ENCODE results near the gene FES.

- TF ChIP-seq, protein P1, sequence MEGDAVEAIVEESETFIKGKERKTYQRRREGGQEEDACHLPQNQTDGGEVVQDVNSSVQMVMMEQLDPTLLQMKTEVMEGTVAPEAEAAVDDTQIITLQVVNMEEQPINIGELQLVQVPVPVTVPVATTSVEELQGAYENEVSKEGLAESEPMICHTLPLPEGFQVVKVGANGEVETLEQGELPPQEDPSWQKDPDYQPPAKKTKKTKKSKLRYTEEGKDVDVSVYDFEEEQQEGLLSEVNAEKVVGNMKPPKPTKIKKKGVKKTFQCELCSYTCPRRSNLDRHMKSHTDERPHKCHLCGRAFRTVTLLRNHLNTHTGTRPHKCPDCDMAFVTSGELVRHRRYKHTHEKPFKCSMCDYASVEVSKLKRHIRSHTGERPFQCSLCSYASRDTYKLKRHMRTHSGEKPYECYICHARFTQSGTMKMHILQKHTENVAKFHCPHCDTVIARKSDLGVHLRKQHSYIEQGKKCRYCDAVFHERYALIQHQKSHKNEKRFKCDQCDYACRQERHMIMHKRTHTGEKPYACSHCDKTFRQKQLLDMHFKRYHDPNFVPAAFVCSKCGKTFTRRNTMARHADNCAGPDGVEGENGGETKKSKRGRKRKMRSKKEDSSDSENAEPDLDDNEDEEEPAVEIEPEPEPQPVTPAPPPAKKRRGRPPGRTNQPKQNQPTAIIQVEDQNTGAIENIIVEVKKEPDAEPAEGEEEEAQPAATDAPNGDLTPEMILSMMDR (IDR thresholded peaks at IDR 0.05), result no peak
- TF ChIP-seq POLR2A (IDR thresholded peaks at IDR 0.05), result no peak
Observed at GRCh38 chr15:90890839-90891238, 6.5 kb downstream of the FES start.

Measured in Peyer's patch (tissue), 4 donors.